Measurements from ENCODE around the gene MNAT1.

The MNAT1 gene

GRCh38 chr14:60986500-60986899 is 251.9 kb downstream of the MNAT1 start:
- TF ChIP-seq, protein P1, sequence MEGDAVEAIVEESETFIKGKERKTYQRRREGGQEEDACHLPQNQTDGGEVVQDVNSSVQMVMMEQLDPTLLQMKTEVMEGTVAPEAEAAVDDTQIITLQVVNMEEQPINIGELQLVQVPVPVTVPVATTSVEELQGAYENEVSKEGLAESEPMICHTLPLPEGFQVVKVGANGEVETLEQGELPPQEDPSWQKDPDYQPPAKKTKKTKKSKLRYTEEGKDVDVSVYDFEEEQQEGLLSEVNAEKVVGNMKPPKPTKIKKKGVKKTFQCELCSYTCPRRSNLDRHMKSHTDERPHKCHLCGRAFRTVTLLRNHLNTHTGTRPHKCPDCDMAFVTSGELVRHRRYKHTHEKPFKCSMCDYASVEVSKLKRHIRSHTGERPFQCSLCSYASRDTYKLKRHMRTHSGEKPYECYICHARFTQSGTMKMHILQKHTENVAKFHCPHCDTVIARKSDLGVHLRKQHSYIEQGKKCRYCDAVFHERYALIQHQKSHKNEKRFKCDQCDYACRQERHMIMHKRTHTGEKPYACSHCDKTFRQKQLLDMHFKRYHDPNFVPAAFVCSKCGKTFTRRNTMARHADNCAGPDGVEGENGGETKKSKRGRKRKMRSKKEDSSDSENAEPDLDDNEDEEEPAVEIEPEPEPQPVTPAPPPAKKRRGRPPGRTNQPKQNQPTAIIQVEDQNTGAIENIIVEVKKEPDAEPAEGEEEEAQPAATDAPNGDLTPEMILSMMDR (IDR thresholded peaks at IDR 0.05; ENCODE audit: extremely low read depth, missing control alignments), result no peak
- no peak for DNase-seq (ENCODE audit: low spot score)

- no peak for DNase-seq (ENCODE audit: low spot score)
- TF ChIP-seq, protein P1 (IDR thresholded peaks at IDR 0.05; ENCODE audit: extremely low read depth, missing control alignments), result no peak
Measured at GRCh38 chr14:60989599-60989998, 255.0 kb downstream of the MNAT1 start.

GRCh38 chr14:60998617-60999016 is 264.1 kb downstream of the MNAT1 start:
- TF ChIP-seq, protein P1 (IDR thresholded peaks at IDR 0.05; ENCODE audit: extremely low read depth, missing control alignments), result no peak
- DNase-seq (ENCODE audit: low spot score), result no peak

GRCh38 chr14:60999536-60999935 is 265.0 kb downstream of the MNAT1 start:
- TF ChIP-seq, protein P1 (IDR thresholded peaks at IDR 0.05; ENCODE audit: extremely low read depth, missing control alignments), result no peak
- no peak for DNase-seq (ENCODE audit: low spot score)

DNA sequence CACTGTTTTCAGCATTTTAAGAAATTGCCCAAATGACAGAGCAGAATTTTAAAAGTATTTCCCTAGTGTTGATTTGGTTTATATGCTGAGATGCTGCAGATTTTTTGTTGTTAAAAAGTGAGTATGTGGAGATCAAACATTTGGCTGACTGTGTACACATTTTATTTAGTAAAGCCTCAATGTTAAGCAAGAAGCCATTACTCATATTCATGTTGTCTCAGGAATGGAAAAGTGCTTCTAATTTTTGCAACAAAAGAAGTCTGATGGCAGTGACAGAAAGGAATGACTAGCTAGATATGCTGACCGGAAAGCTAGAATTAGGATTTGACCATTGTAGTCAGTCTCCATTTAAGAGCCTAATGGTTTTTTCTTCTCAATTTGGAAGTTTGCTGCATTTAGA is 269.0 kb downstream of the MNAT1 start:
- TF ChIP-seq, protein P1 (IDR thresholded peaks at IDR 0.05; ENCODE audit: extremely low read depth, missing control alignments), result no peak
- DNase-seq (ENCODE audit: low spot score), result no peak

DNA sequence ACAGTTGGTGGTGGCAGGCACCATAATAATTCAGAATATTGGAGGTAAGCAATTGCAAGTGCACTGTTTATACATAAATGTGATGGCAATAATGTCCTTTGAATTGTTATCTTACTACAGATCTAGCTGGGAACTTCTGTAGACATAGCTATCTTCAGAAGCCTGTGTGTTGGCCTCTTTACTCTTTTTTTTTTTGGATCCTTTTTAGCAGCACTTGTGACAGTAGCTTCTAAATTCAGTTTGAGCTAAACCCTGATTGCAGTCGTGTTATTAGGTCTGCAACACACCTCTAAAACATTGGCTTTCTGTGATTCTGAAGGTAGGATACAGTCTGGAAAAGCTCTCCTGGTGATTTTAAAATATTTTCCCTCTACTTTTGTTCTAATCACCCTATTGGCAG is 285.0 kb downstream of the MNAT1 start:
- TF ChIP-seq, protein P1 (IDR thresholded peaks at IDR 0.05; ENCODE audit: extremely low read depth, missing control alignments), result no peak
- DNase-seq (ENCODE audit: low spot score), result no peak
